Measurements from ENCODE around the gene TERT.

The TERT gene

GRCh38 chr5:1244255-1244654 lies 50.6 kb downstream of the TERT start:
- TF ChIP-seq CTCF (IDR thresholded peaks at IDR 0.05; ENCODE audit: low read depth, low read length, missing control alignments) = no peak
- no peak for DNase-seq (ENCODE audit: low read depth)
- H3K4me3 ChIP-seq (ENCODE audit: low read depth, low read length) = no peak overlapping the region

- no peak for TF ChIP-seq CTCF (IDR thresholded peaks at IDR 0.05; ENCODE audit: low read depth, low read length, missing control alignments)
- no peak for DNase-seq (ENCODE audit: low read depth)
- H3K4me3 ChIP-seq (ENCODE audit: low read depth, low read length) = no peak overlapping the region
Observed at GRCh38 chr5:1243487-1244130, 51.3 kb downstream of the TERT start.

GRCh38 chr5:1242733-1243486 lies 52.0 kb downstream of the TERT start:
- TF ChIP-seq CTCF (IDR thresholded peaks at IDR 0.05; ENCODE audit: low read depth, low read length, missing control alignments) = no peak
- H3K4me3 ChIP-seq (ENCODE audit: low read depth, low read length) = no peak overlapping the region
- no peak for DNase-seq (ENCODE audit: low read depth)

GRCh38 chr5:1241509-1242080 lies 53.3 kb downstream of the TERT start:
- TF ChIP-seq CTCF (IDR thresholded peaks at IDR 0.05; ENCODE audit: low read depth, low read length, missing control alignments) = no peak

GRCh38 chr5:1240496-1241260 lies 54.2 kb downstream of the TERT start:
- DNase-seq (ENCODE audit: low read depth) = no peak
- no peak overlapping the region for H3K4me3 ChIP-seq (ENCODE audit: low read depth, low read length)
- no peak for TF ChIP-seq CTCF (IDR thresholded peaks at IDR 0.05; ENCODE audit: low read depth, low read length, missing control alignments)

More at GRCh38 chr5:1241509-1242080, 53.3 kb downstream of the TERT start:
- H3K4me3 ChIP-seq (ENCODE audit: low read depth, low read length) = no peak overlapping the region
- no peak for DNase-seq (ENCODE audit: low read depth)

GRCh38 chr5:1239505-1240251 lies 55.2 kb downstream of the TERT start:
- no peak for TF ChIP-seq CTCF (IDR thresholded peaks at IDR 0.05; ENCODE audit: low read depth, low read length, missing control alignments)
- no peak overlapping the region for H3K4me3 ChIP-seq (ENCODE audit: low read depth, low read length)
- no peak for DNase-seq (ENCODE audit: low read depth)

Measured in GM12864 (cell line).